K562 (cell line): ENCODE measurements around the gene CHRM4. TPM values are rescaled to one million over a fixed set of nuclear protein-coding genes. Genes with fewer than 3 reads are reported as not detected.

ENCODE experiments used
- E2F6 ChIP-seq, 2 experiments: IDR thresholded peaks; 2 replicates each; pipeline ENCODE4 v1.6.1; 2011; ENCODE audit warnings: borderline replicate concordance in 1 of 2, control low read depth in 1 of 2, low read depth in 1 of 2, low read length in 1 of 2, mild to moderate bottlenecking in 1 of 2, mixed read lengths in 1 of 2, moderate library complexity in 1 of 2; ENCODE audit not compliant: insufficient read depth in 1 of 2, insufficient read length in 1 of 2, poor library complexity in 1 of 2, severe bottlenecking in 1 of 2; ENCODE audit errors: extremely low read depth in 1 of 2
- ID3 ChIP-seq, 2 experiments: fragments of 250-450 bp in 1 of 2; fragments of 450-650 bp in 1 of 2; sonication (Bioruptor Pico) in 1 of 2; IDR thresholded peaks; 2 replicates each; pipeline versions ENCODE4 v1.6.1 to v1.8.0; 2016 to 2021; ENCODE audit warnings: mild to moderate bottlenecking in 2 of 2, moderate library complexity in 2 of 2, missing compliant biosample characterization in 1 of 2, missing genetic modification characterization in 1 of 2
- MAFF ChIP-seq: IDR thresholded peaks from 2 replicates; pipeline ENCODE4 v1.6.1; 2012; ENCODE audit warnings: low read length, improper control_type of control experiment
- NR4A1 ChIP-seq, 2 experiments: fragments of 250-450 bp in 1 of 2; fragments of 450-650 bp in 1 of 2; sonication (Bioruptor Pico) in 1 of 2; IDR thresholded peaks; 2 replicates each; pipeline versions ENCODE4 v1.4.0 to v1.6.1; 2016 to 2020; ENCODE audit warnings: mild to moderate bottlenecking in 2 of 2, missing compliant biosample characterization in 1 of 2, missing genetic modification characterization in 1 of 2, moderate library complexity in 1 of 2
- OTX1 ChIP-seq: fragments of 450-650 bp; formaldehyde crosslinking; IDR thresholded peaks from 2 replicates; pipeline ENCODE4 v1.4.0; 2022; ENCODE audit warnings: mild to moderate bottlenecking
- PML ChIP-seq: IDR thresholded peaks from 2 replicates; pipeline ENCODE4 v1.6.1; 2012; ENCODE audit warnings: low read length, inconsistent platforms
- SREBF2 ChIP-seq: sonication (generic); formaldehyde crosslinking; IDR thresholded peaks from 2 replicates; pipeline ENCODE4 v1.4.0; 2020; ENCODE audit warnings: mild to moderate bottlenecking, missing genetic modification reagents
- ZNF124 ChIP-seq: sonication (generic); formaldehyde crosslinking; IDR thresholded peaks from 2 replicates; pipeline ENCODE4 v1.8.1; 2022; ENCODE audit warnings: missing genetic modification reagents
- polyA plus RNA-seq, 8 experiments: library from polyadenylated mRNA; depleted of rRNA in 4 of 8; stranded (reverse) in 5 of 8; unstranded in 3 of 8; fragments of >200 nt; fragmentation: Nextera tagmentation in 2 of 8; fragmentation: Illumina TruSeq in 1 of 8; extraction: Ambion mirVana in 2 of 8; extraction: Trizol in 1 of 8; gene quantifications; 2 replicates each; pipeline versions ENCODE4 v1.2.1 to v1.2.3, GENCODE V29; 2011 to 2014; ENCODE audit warnings: inconsistent platforms in 1 of 8, missing spikeins in 1 of 8
- total RNA-seq, 7 experiments: library from RNA; depleted of rRNA in 6 of 7; stranded (reverse); fragments of >200 nt in 6 of 7; fragmentation: Illumina TruSeq in 2 of 7; extraction: Trizol in 2 of 7; gene quantifications; 2 replicates each; pipeline versions ENCODE4 v1.2.1 to v1.2.3, GENCODE V29; 2011 to 2021; ENCODE audit warnings: low replicate concordance in 1 of 7
- TF ChIP-seq, protein P1 (sequence below): fragments of 250-450 bp; sonication (Bioruptor Pico); IDR thresholded peaks from 2 replicates; pipeline ENCODE4 v1.5.0; 2022; ENCODE audit warnings: mild to moderate bottlenecking
- TF ChIP-seq, protein P2 (sequence below): fragments of 450-650 bp; formaldehyde crosslinking; IDR thresholded peaks from 2 replicates; pipeline ENCODE4 v1.4.0; 2022; ENCODE audit warnings: missing genetic modification characterization
- TF ChIP-seq, protein P3 (sequence below): fragments of 450-650 bp; IDR thresholded peaks from 2 replicates; pipeline ENCODE4 v1.6.1; 2016; ENCODE audit warnings: low read depth

Gene CHRM4
- total and polyA plus RNA-seq, 9 of the 15 experiments (the other 6 are each of a cell fraction or from before 2014, with no cell fraction given) = 0.22 to 1.3 (median 0.40) TPM; not detected in 2

- TF ChIP-seq, protein P1, sequence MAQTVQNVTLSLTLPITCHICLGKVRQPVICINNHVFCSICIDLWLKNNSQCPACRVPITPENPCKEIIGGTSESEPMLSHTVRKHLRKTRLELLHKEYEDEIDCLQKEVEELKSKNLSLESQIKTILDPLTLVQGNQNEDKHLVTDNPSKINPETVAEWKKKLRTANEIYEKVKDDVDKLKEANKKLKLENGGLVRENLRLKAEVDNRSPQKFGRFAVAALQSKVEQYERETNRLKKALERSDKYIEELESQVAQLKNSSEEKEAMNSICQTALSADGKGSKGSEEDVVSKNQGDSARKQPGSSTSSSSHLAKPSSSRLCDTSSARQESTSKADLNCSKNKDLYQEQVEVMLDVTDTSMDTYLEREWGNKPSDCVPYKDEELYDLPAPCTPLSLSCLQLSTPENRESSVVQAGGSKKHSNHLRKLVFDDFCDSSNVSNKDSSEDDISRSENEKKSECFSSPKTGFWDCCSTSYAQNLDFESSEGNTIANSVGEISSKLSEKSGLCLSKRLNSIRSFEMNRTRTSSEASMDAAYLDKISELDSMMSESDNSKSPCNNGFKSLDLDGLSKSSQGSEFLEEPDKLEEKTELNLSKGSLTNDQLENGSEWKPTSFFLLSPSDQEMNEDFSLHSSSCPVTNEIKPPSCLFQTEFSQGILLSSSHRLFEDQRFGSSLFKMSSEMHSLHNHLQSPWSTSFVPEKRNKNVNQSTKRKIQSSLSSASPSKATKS (CRISPR knock-in tag) = no peak
- TF ChIP-seq, protein P2, sequence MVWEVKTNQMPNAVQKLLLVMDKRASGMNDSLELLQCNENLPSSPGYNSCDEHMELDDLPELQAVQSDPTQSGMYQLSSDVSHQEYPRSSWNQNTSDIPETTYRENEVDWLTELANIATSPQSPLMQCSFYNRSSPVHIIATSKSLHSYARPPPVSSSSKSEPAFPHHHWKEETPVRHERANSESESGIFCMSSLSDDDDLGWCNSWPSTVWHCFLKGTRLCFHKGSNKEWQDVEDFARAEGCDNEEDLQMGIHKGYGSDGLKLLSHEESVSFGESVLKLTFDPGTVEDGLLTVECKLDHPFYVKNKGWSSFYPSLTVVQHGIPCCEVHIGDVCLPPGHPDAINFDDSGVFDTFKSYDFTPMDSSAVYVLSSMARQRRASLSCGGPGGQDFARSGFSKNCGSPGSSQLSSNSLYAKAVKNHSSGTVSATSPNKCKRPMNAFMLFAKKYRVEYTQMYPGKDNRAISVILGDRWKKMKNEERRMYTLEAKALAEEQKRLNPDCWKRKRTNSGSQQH (CRISPR knock-in tag) = no peak
- TF ChIP-seq ZNF124 (no peak), SREBF2 (CRISPR knock-in tag) (no peak), NR4A1 (CRISPR knock-in tag; IDR thresholded peaks at IDR 0.05) (no peak), NR4A1 (tag; IDR thresholded peaks at IDR 0.05) (no peak), E2F6 (IDR thresholded peaks at IDR 0.05; ENCODE audit: borderline replicate concordance in 1 of 2, extremely low read depth in 1 of 2, insufficient read depth in 1 of 2, insufficient read length in 1 of 2, low read depth in 1 of 2, low read length in 1 of 2, poor library complexity in 1 of 2, severe bottlenecking in 1 of 2) (no peak), OTX1 (no peak), MAFF (no peak), ID3 (CRISPR knock-in tag; IDR thresholded peaks at IDR 0.05) (no peak), ID3 (tag; IDR thresholded peaks at IDR 0.05) (no peak), PML (no peak)
- TF ChIP-seq, protein P3, sequence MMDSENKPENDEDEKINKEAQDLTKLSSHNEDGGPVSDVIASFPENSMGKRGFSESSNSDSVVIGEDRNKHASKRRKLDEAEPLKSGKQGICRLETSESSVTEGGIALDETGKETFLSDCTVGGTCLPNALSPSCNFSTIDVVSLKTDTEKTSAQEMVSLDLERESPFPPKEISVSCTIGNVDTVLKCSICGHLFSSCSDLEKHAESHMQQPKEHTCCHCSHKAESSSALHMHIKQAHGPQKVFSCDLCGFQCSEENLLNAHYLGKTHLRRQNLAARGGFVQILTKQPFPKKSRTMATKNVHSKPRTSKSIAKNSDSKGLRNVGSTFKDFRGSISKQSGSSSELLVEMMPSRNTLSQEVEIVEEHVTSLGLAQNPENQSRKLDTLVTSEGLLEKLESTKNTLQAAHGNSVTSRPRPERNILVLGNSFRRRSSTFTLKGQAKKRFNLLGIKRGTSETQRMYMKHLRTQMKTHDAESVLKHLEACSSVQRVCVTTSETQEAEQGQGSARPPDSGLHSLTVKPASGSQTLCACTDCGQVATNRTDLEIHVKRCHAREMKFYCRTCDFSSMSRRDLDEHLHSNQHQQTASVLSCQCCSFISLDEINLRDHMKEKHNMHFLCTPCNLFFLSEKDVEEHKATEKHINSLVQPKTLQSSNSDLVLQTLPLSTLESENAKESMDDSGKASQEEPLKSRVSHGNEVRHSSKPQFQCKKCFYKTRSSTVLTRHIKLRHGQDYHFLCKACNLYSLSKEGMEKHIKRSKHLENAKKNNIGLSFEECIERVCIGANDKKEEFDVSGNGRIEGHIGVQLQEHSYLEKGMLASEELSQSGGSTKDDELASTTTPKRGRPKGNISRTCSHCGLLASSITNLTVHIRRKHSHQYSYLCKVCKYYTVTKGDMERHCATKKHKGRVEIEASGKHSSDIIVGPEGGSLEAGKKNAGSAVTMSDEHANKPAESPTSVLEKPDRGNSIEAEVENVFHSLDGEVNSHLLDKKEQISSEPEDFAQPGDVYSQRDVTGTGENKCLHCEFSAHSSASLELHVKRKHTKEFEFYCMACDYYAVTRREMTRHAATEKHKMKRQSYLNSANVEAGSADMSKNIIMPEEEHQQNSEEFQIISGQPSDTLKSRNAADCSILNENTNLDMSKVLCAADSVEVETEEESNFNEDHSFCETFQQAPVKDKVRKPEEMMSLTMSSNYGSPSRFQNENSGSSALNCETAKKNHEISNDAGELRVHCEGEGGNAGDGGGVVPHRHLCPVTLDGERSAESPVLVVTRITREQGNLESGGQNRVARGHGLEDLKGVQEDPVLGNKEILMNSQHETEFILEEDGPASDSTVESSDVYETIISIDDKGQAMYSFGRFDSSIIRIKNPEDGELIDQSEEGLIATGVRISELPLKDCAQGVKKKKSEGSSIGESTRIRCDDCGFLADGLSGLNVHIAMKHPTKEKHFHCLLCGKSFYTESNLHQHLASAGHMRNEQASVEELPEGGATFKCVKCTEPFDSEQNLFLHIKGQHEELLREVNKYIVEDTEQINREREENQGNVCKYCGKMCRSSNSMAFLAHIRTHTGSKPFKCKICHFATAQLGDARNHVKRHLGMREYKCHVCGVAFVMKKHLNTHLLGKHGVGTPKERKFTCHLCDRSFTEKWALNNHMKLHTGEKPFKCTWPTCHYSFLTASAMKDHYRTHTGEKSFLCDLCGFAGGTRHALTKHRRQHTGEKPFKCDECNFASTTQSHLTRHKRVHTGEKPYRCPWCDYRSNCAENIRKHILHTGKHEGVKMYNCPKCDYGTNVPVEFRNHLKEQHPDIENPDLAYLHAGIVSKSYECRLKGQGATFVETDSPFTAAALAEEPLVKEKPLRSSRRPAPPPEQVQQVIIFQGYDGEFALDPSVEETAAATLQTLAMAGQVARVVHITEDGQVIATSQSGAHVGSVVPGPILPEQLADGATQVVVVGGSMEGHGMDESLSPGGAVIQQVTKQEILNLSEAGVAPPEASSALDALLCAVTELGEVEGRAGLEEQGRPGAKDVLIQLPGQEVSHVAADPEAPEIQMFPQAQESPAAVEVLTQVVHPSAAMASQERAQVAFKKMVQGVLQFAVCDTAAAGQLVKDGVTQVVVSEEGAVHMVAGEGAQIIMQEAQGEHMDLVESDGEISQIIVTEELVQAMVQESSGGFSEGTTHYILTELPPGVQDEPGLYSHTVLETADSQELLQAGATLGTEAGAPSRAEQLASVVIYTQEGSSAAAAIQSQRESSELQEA = no peak
Observed at GRCh38 chr11:46352063-46352841, 39.3 kb downstream of the CHRM4 start (continued).
